GM12878 (cell line): ENCODE measurements around the gene NEU3. TPM values are rescaled to one million over a fixed set of nuclear protein-coding genes. Genes with fewer than 3 reads are reported as not detected.

ENCODE experiments used
- ATAC-seq: fragments of 200-7000 bp; cut with Tn5 transposase; 3 replicates; pipeline ENCODE4 v1.9.1; 2020; ENCODE audit warnings: mild to moderate bottlenecking, moderate library complexity
- BruUV-seq: library from RNA; stranded (reverse); fragments of 400-500 nt; replicated peaks from 2 replicates; lab custom pipeline; 2021; lab: Mats Ljungman, UMichigan
- CTCF ChIA-PET: fragments of 300-600 bp; sonication (Branson Sonifier 250); formaldehyde crosslinking; extraction: SDS; loops from one replicate; lab custom pipeline; 2021; ENCODE audit warnings: inconsistent platforms; lab: Yijun Ruan, JAX
- POLR2A ChIA-PET: fragments of 350-600 bp; formaldehyde crosslinking; extraction: SDS; loops from one replicate; lab custom pipeline; 2021; ENCODE audit warnings: inconsistent platforms; lab: Charles Lee
- RAD21 ChIA-PET: fragments of 300-600 bp; sonication (Branson Sonifier 250); formaldehyde crosslinking; loops from one replicate; lab custom pipeline; 2023; ENCODE audit warnings: antibody characterized with exemption; ENCODE audit not compliant: unreplicated experiment; lab: Charles Lee
- SMC1A ChIA-PET: fragments of 300-600 bp; sonication (Branson Sonifier 250); formaldehyde crosslinking; loops from one replicate; lab custom pipeline; 2023; ENCODE audit not compliant: unreplicated experiment, uncharacterized antibody; lab: Charles Lee
- DNase-seq: peaks from one replicate; pipeline ENCODE4 v3.0.0-alpha.2; 2011; ENCODE audit warnings: low read depth, low spot score
- FAIRE-seq: peaks from 3 replicates; lab custom pipeline; 2011; peaks lifted over from hg19 to GRCh38; lab: Jason Lieb, UNC
- H2AFZ ChIP-seq: 2 replicates; pipeline ENCODE4 v1.6.0; 2011; ENCODE audit warnings: low read depth, low read length, control low read depth; ENCODE audit not compliant: control insufficient read depth
- H3K27ac ChIP-seq: 2 replicates; pipeline ENCODE4 v1.5.1; 2011; ENCODE audit warnings: control low read depth; ENCODE audit not compliant: control insufficient read depth, insufficient read depth
- H3K27me3 ChIP-seq, 2 experiments: replicated peaks in 1 of 2; 2 replicates each; pipeline versions ENCODE4 v1.6.0 to v1.6.1; 2011; ENCODE audit warnings: low read length in 1 of 2; ENCODE audit not compliant: control insufficient read depth in 2 of 2, insufficient read depth in 2 of 2
- H3K36me3 ChIP-seq, 2 experiments: 2 replicates each; pipeline ENCODE4 v1.5.1; 2011; ENCODE audit warnings: low read length in 1 of 2; ENCODE audit not compliant: control insufficient read depth in 2 of 2, insufficient read depth in 2 of 2
- H3K4me1 ChIP-seq: 2 replicates; pipeline ENCODE4 v1.6.1; 2011; ENCODE audit warnings: mild to moderate bottlenecking, low read length, moderate library complexity, mixed read lengths; ENCODE audit not compliant: control insufficient read depth, insufficient read depth
- H3K4me2 ChIP-seq: 2 replicates; pipeline ENCODE4 v1.6.0; 2011; ENCODE audit warnings: control low read depth; ENCODE audit not compliant: control insufficient read depth, insufficient read depth
- H3K4me3 ChIP-seq: fragments of 200-600 bp; sonication (generic); 2 replicates; pipeline ENCODE4 v1.5.1; 2016
- H3K79me2 ChIP-seq: 2 replicates; pipeline ENCODE4 v1.6.0; 2011; ENCODE audit warnings: low read length; ENCODE audit not compliant: control insufficient read depth, insufficient read depth
- H3K9ac ChIP-seq: 2 replicates; pipeline ENCODE4 v1.8.0; 2011; ENCODE audit warnings: low read length, control low read depth, mixed read lengths; ENCODE audit not compliant: control insufficient read depth, insufficient read depth
- H3K9me3 ChIP-seq: replicated peaks from 3 replicates; pipeline ENCODE4 v1.5.1; 2011; ENCODE audit warnings: mild to moderate bottlenecking, low read length; ENCODE audit not compliant: control insufficient read depth, insufficient read depth
- H4K20me1 ChIP-seq: 2 replicates; pipeline ENCODE4 v1.6.0; 2011; ENCODE audit not compliant: control insufficient read depth, insufficient read depth
- BCL11A ChIP-seq: IDR thresholded peaks from 2 replicates; pipeline ENCODE4 v1.6.1; 2011; ENCODE audit warnings: low read depth, low read length
- KAT2A ChIP-seq: conservative IDR thresholded peaks from 2 replicates; pipeline ENCODE4 v1.6.1; 2011; ENCODE audit warnings: low read depth, low read length; ENCODE audit not compliant: control insufficient read depth
- MTA2 ChIP-seq: fragments of 450-650 bp; IDR thresholded peaks from 2 replicates; pipeline ENCODE4 v1.6.1; 2016; ENCODE audit warnings: low read depth, mild to moderate bottlenecking, moderate library complexity
- NBN ChIP-seq: fragments of 450-650 bp; IDR thresholded peaks from 2 replicates; pipeline ENCODE4 v1.6.1; 2016
- POLR2AphosphoS5 ChIP-seq: IDR thresholded peaks from 2 replicates; pipeline ENCODE4 v1.6.1; 2011; ENCODE audit warnings: mild to moderate bottlenecking, low read length, inconsistent platforms
- TCF7 ChIP-seq: IDR thresholded peaks from 2 replicates; pipeline ENCODE4 v1.6.1; 2014; ENCODE audit warnings: antibody characterized with exemption, borderline replicate concordance
- ZBTB33 ChIP-seq: fragments of 450-650 bp; IDR thresholded peaks from 2 replicates; pipeline ENCODE4 v1.6.1; 2017; ENCODE audit warnings: mild to moderate bottlenecking
- ZNF622 ChIP-seq: fragments of 450-650 bp; IDR thresholded peaks from 2 replicates; pipeline ENCODE4 v1.6.1; 2017; ENCODE audit warnings: mild to moderate bottlenecking, inconsistent platforms
- ZZZ3 ChIP-seq: IDR thresholded peaks from 2 replicates; pipeline ENCODE4 v1.6.1; 2011; ENCODE audit warnings: low read depth; ENCODE audit not compliant: control insufficient read depth, insufficient read length
- WGBS: methylation state at CpG from one replicate; pipeline ENCODE4 v1.1.6; 2016; ENCODE audit warnings: low lambda C conversion rate; ENCODE audit not compliant: insufficient replicate concordance, insufficient coverage; ENCODE audit errors: missing lambda C conversion rate; 5-methylcytosine and 5-hydroxymethylcytosine counted together
- in situ Hi-C: fragments of 300-500 bp; cut with MboI; formaldehyde crosslinking; loops from 9 replicates; pipeline ENCODE4 v1.14.3; 2018; ENCODE audit warnings: mixed read lengths
- intact Hi-C: fragments of 100-400 bp; cut with micrococcal nuclease; formaldehyde crosslinking; loops from one replicate; pipeline ENCODE4 v1.14.2; 2022; ENCODE audit not compliant: unreplicated experiment
- polyA plus RNA-seq, 11 experiments: library from polyadenylated mRNA; depleted of rRNA in 4 of 11; unstranded in 6 of 11; stranded (reverse) in 5 of 11; fragments of >200 nt; fragmentation: Nextera tagmentation in 4 of 11; fragmentation: Illumina TruSeq in 1 of 11; extraction: Ambion mirVana in 4 of 11; extraction: Trizol in 1 of 11; gene quantifications; 1 replicate in 1 of 11; 2 replicates in 10 of 11; pipeline versions ENCODE4 v1.2.1 to v1.2.3, GENCODE V29; 2011 to 2016; ENCODE audit warnings: inconsistent platforms in 2 of 11, missing spikeins in 2 of 11, low read depth in 1 of 11
- total RNA-seq, 4 experiments: library from RNA; depleted of rRNA in 3 of 4; stranded (reverse); fragments of >200 nt in 3 of 4; fragmentation: Illumina TruSeq in 1 of 4; extraction: Trizol in 1 of 4; gene quantifications; 2 replicates each; pipeline versions ENCODE4 v1.2.1 to v1.2.3, GENCODE V29; 2013 to 2021

The NEU3 gene
- total and polyA plus RNA-seq, 10 of the 15 experiments (the other 5 are each of a cell fraction or from before 2014, with no cell fraction given) = 2.5 to 20.3 (median 13.4) TPM

DNA sequence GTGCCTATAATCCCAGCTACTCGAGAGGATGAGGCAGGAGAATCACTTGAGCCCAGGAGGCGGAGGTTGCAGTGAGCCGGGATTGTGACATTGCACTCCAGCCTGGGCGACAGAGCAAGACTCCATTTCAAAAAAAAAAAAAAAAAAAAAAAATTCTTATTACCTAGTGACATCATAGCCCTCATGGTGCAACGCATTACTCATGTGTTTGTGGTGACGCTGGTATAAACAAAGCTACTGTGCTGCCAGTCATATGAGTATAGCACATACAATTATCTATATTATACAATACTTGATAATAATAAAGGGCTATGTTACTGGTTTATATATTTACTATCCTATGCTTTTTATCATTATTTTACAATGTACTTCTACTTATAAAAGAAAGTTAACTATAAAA, 66.8 kb downstream of the NEU3 start:
- TF ChIP-seq KAT2A (no peak), BCL11A (no peak), POLR2AphosphoS5 (no peak), NBN (no peak), MTA2 (no peak), ZNF622 (no peak), TCF7 (no peak), ZZZ3 (no peak), ZBTB33 (no peak)
- H3K9me3 ChIP-seq = no peaks in the 10 kb centered on the region; the same call in 1 of the 3 replicates
- ATAC-seq (no peak), FAIRE-seq (no peak), DNase-seq (no peak)
- H3K27ac ChIP-seq = no peak overlapping the region
- ChIA-PET RAD21 (interaction anchor here (1.5 kb wide), 1 partner anchor 13 kb away, joined by 3 read pairs; no protein-coding TSS in a partner anchor), SMC1A (interaction anchor here (0.8 to 1.5 kb wide), 2 partner anchors 9 to 33 kb away, joined by 3 to 6 read pairs; no protein-coding TSS in a partner anchor), POLR2A (interaction anchor here (0.8 kb wide), 1 partner anchor 45 kb away, joined by 3 read pairs; no protein-coding TSS in a partner anchor), CTCF (interaction anchor here (1.1 to 1.5 kb wide), 4 partner anchors 9 to 85 kb away, joined by 3 to 4 read pairs (median 4); no protein-coding TSS in a partner anchor)
- no peak overlapping the region for H2AFZ ChIP-seq
- H3K4me2 ChIP-seq = no peak overlapping the region
- intact Hi-C loops (no loop called here), in situ Hi-C loops (no loop called here)
- no peaks in the 10 kb centered on the region for H3K27me3 ChIP-seq
- no peaks in the 10 kb centered on the region for H3K36me3 ChIP-seq
- no peak overlapping the region for H3K9ac ChIP-seq
- no peaks in the 10 kb centered on the region for H3K79me2 ChIP-seq
- peaks cover 6% of the 10 kb centered on the region for H3K4me1 ChIP-seq
- 60% methylated on average over 6 of the region's 6 CpGs for WGBS
- no TSS peak for BruUV-seq
- H4K20me1 ChIP-seq = no peaks in the 10 kb centered on the region
- no peak overlapping the region for H3K4me3 ChIP-seq
